ENCODE results near the gene MSTN. TPM values are rescaled to one million over a fixed set of nuclear protein-coding genes. Genes with fewer than 3 reads are reported as not detected.

MSTN gene
- total and polyA plus RNA-seq, 12 donors = 0.14 to 3.8 (median 0.57) TPM; not detected in 1

DNA sequence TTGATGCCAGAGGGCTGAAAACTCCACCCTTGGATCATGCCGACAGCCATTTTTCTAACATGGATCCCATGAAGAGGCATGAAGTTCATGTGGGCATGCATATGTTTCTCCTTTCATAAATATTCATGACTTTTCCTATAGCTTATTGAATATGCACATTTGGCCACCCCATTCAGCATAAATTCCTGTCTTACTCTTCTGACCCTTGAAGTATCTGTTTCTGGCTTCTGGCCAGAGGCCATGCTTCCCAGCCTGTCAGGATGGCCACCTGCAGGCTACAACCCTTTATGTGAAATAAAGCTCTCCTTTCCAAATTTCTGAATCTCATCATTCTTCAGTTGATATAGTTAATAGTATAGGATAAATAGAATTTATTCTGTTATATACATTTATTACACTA is 19.6 kb upstream of the MSTN start:
- Histone ChIP-seq H3K4me3 (no peak overlapping the region), H3K27me3 (no peaks in the 10 kb centered on the region), H3K9me3 (replicated peaks in 1 of 3) (no peaks in the 10 kb centered on the region), H3K36me3 (replicated peaks in 1 of 2) (no peaks in the 10 kb centered on the region), H3K4me1 (replicated peaks in 1 of 2) (no peaks in the 10 kb centered on the region), H3K27ac (no peak overlapping the region)
- no peak for DNase-seq
- intact Hi-C loops (cut with DNase I) = loop anchor here (10.0 kb wide), 2 partner anchors 193 to 203 kb away; no protein-coding TSS in a partner anchor
- 86 to 100% (median 97%) methylated on average over 1 of the region's 1 CpG for WGBS, 4 donors
- no peak for TF ChIP-seq CTCF (IDR thresholded peaks at IDR 0.05)
- no peak for TF ChIP-seq POLR2A (IDR thresholded peaks at IDR 0.05)

DNA sequence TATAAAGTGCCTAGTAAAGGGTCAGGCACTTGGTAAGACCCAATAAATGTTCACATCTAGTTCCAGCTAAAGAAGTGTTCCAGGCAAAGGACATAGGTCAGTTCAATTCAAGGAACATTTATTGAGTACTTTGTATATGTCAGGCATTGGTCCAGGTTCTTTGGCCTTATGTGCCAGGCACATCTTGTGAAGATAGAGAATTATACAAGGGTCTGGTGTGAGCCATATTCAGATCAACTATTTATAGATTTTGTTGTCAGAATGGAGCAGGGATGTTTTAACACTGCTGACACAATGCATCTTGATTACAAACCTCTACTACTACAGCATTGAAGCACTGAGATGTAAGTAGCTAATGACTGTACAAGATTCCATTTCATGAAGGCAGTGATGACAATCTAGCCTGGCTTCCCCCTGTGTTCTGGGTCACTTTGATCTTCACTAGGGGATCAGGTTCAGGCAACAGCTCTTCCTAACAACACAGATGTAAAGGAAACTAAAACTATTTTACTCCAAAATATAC is 18.1 kb upstream of the MSTN start:
- H3K9me3 ChIP-seq (replicated peaks in 1 of 3) = peaks cover 0 to 5% (median 0%) of the 10 kb centered on the region in 3 donors
- H3K4me1 ChIP-seq (replicated peaks in 1 of 2) = no peaks in the 10 kb centered on the region
- no peak for TF ChIP-seq CTCF (IDR thresholded peaks at IDR 0.05)
- no peak for TF ChIP-seq POLR2A (IDR thresholded peaks at IDR 0.05)
- H3K4me3 ChIP-seq = no peak overlapping the region
- intact Hi-C loops (cut with DNase I) = loop anchor here (10.0 kb wide), 2 partner anchors 194 to 204 kb away; no protein-coding TSS in a partner anchor
- H3K36me3 ChIP-seq (replicated peaks in 1 of 2) = no peaks in the 10 kb centered on the region
- H3K27ac ChIP-seq = no peak overlapping the region
- no peak for DNase-seq
- H3K27me3 ChIP-seq = no peaks in the 10 kb centered on the region

DNA sequence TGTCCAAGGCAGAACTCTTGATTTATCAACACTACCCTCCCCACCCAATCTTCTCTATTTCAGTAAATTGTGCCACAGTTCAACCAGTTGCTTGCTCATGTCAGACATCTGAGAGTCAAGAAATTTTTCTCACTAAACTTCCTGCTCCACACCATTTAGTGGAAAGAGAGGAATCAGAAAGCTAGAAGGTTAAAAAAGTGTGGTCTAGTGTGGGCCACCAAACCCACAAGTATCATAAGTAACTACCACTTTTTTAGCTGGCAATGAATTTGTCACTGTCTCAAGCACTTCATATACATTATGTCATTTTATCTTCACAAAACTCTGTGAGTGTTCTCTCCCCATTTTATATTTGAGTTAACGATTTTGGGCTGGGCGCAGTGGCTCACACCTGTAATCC is 16.6 kb upstream of the MSTN start:
- intact Hi-C loops (cut with DNase I) = no loop called here
- Histone ChIP-seq H3K36me3 (replicated peaks in 1 of 2) (no peaks in the 10 kb centered on the region), H3K27me3 (no peaks in the 10 kb centered on the region), H3K4me1 (replicated peaks in 1 of 2) (no peaks in the 10 kb centered on the region), H3K4me3 (no peak overlapping the region), H3K9me3 (replicated peaks in 1 of 3) (peaks cover 0 to 9% (median 0%) of the 10 kb centered on the region in 3 donors), H3K27ac (no peak overlapping the region)
- no peak for TF ChIP-seq CTCF (IDR thresholded peaks at IDR 0.05)
- no peak for TF ChIP-seq POLR2A (IDR thresholded peaks at IDR 0.05)
- no peak for DNase-seq
- 92 to 97% (median 95%) methylated on average over 2 of the region's 2 CpGs for WGBS, 4 donors

DNA sequence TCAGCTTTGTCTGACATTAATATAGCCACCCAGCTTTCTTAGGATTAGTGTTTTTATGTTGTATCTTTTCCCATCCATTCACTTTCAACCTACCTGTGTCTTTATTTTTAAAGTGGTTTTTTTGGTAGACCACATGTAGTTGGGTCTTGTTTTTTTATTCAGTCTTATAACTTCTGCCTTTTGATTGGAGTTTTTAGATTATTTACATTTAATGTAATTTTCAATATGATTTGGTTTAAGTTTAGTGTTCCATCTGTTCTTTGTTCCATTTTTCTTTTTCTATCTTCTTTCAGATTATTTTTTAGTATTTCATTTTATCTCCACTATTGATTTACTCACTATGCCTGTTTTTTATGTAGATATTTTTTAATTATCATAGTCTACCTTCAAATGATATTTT is 13.1 kb upstream of the MSTN start:
- no peak overlapping the region for H3K27ac ChIP-seq
- H3K4me3 ChIP-seq = no peak overlapping the region
- intact Hi-C loops (cut with DNase I) = no loop called here
- DNase-seq = no peak
- H3K4me1 ChIP-seq (replicated peaks in 1 of 2) = peaks cover under 1 to 2% of the 10 kb centered on the region in 2 donors
- H3K9me3 ChIP-seq (replicated peaks in 1 of 3) = peaks cover 0 to 9% (median 0%) of the 10 kb centered on the region in 3 donors
- TF ChIP-seq POLR2A (IDR thresholded peaks at IDR 0.05) (no peak), CTCF (IDR thresholded peaks at IDR 0.05) (no peak)
- H3K27me3 ChIP-seq = no peaks in the 10 kb centered on the region
- no peaks in the 10 kb centered on the region for H3K36me3 ChIP-seq (replicated peaks in 1 of 2)

All from adrenal gland (tissue), 12 donors.